Measurements from ENCODE around the gene OR8D4. TPM values are rescaled to one million over a fixed set of nuclear protein-coding genes. Genes with fewer than 3 reads are reported as not detected.

OR8D4 gene
- total RNA-seq, 2 donors from 2014 or later, result 1.5 TPM; not detected in 1

DNA sequence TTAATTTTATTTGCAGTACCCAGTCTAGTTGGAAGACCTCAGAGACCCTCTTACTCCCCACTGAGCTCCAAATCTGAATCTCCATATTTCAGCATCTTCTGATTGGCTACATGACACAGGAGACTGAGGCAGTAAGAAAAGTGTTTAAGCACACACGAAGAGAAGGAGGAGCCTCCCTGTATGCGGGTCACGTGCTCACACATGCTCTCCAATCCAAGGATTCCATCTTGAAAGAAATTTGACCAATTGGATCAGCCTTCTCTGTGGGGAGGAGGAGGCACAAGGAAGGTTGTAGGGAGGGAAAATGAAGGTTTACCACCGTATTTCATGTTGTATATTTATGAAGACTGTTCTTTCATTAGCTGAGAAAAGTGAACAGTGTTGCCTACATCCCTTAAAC, 40.4 kb downstream of the OR8D4 start:
- intact Hi-C loops (cut with DNase I), result no loop called here
- Histone ChIP-seq H3K27me3 (replicated peaks; ENCODE audit: insufficient read depth) (no peaks in the 10 kb centered on the region), H3K4me3 (no peak overlapping the region), H3K4me1 (replicated peaks) (no peaks in the 10 kb centered on the region), H3K36me3 (no peaks in the 10 kb centered on the region), H3K27ac (no peak overlapping the region), H3K9me3 (no peaks in the 10 kb centered on the region)
- TF ChIP-seq, protein P1, sequence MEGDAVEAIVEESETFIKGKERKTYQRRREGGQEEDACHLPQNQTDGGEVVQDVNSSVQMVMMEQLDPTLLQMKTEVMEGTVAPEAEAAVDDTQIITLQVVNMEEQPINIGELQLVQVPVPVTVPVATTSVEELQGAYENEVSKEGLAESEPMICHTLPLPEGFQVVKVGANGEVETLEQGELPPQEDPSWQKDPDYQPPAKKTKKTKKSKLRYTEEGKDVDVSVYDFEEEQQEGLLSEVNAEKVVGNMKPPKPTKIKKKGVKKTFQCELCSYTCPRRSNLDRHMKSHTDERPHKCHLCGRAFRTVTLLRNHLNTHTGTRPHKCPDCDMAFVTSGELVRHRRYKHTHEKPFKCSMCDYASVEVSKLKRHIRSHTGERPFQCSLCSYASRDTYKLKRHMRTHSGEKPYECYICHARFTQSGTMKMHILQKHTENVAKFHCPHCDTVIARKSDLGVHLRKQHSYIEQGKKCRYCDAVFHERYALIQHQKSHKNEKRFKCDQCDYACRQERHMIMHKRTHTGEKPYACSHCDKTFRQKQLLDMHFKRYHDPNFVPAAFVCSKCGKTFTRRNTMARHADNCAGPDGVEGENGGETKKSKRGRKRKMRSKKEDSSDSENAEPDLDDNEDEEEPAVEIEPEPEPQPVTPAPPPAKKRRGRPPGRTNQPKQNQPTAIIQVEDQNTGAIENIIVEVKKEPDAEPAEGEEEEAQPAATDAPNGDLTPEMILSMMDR (IDR thresholded peaks at IDR 0.05), result no peak
- TF ChIP-seq POLR2AphosphoS5 (IDR thresholded peaks at IDR 0.05), result no peak
- TF ChIP-seq POLR2A (IDR thresholded peaks at IDR 0.05), result no peak
- 88% methylated on average over 4 of the region's 4 CpGs for WGBS
- no peak for DNase-seq (ENCODE audit: low spot score)

DNA sequence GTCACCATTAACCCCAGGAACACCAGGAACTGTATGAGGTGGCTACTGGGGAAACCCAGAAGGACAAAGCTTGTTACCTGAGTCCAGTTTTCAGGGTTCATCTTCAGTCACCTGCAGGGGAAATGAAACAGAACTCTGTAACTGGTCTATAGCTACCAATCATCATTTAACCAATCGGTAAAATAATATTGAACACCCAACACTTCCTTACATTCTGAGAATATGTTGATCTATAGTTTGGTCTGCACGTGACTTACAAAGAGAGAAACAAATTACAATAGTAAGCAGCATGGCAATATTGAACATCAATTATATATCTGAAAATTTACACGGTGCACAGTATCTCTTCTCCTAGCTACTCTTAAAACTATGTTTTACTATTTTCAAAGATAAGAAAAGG, 41.8 kb downstream of the OR8D4 start, which contains the start of gene OR6T1:
Gene OR6T1, minus strand, starts transcription at position 101 of the 400 bp plus-strand sequence. Its CDS starts 0 bp downstream, at position 101.
- 92% methylated on average over 3 of the region's 3 CpGs for WGBS
- no peaks in the 10 kb centered on the region for H3K4me1 ChIP-seq (replicated peaks)
- intact Hi-C loops (cut with DNase I), result no loop called here

DNA sequence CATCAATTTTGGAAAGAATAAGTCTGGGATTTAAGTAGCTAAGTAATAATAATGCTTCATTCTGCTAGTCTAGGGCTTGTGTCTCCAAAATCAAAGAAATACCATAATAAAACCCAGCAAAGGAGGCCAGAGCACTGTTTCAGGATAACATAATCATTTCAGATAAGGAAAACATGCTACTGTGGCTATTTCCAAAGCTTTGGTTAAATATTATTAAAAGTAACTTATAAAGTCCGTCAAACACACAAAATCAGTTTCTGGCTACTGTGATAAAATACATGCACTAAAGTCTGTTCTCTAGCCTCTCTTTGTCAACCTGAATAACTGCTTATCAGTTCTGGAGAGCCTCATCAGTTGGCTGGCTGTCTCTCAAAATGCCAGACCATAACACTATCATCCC, 43.2 kb downstream of the OR8D4 start:
- Histone ChIP-seq H3K9me3 (no peaks in the 10 kb centered on the region), H3K4me1 (replicated peaks) (no peaks in the 10 kb centered on the region), H3K27ac (no peak overlapping the region), H3K27me3 (replicated peaks; ENCODE audit: insufficient read depth) (no peaks in the 10 kb centered on the region), H3K36me3 (no peaks in the 10 kb centered on the region), H3K4me3 (no peak overlapping the region)
- intact Hi-C loops (cut with DNase I), result no loop called here
- no peak for TF ChIP-seq POLR2AphosphoS5 (IDR thresholded peaks at IDR 0.05)
- no peak for TF ChIP-seq POLR2A (IDR thresholded peaks at IDR 0.05)
- TF ChIP-seq, protein P1 (IDR thresholded peaks at IDR 0.05), result no peak
- DNase-seq (ENCODE audit: low spot score), result no peak
- 28% methylated on average over 1 of the region's 1 CpG for WGBS

More for the DNA sequence above, 41.8 kb downstream of the OR8D4 start, which contains the start of gene OR6T1:
- DNase-seq (ENCODE audit: low spot score), result no peak
- Histone ChIP-seq H3K9me3 (no peaks in the 10 kb centered on the region), H3K4me3 (no peak within 1 kb of the TSS), H3K27ac (no peak within 1 kb of the TSS), H3K27me3 (replicated peaks; ENCODE audit: insufficient read depth) (no peaks in the 10 kb centered on the region), H3K36me3 (no peaks in the 10 kb centered on the region)
- TF ChIP-seq, protein P1 (IDR thresholded peaks at IDR 0.05), result no peak
- no peak for TF ChIP-seq POLR2AphosphoS5 (IDR thresholded peaks at IDR 0.05)
- TF ChIP-seq POLR2A (IDR thresholded peaks at IDR 0.05), result no peak

DNA sequence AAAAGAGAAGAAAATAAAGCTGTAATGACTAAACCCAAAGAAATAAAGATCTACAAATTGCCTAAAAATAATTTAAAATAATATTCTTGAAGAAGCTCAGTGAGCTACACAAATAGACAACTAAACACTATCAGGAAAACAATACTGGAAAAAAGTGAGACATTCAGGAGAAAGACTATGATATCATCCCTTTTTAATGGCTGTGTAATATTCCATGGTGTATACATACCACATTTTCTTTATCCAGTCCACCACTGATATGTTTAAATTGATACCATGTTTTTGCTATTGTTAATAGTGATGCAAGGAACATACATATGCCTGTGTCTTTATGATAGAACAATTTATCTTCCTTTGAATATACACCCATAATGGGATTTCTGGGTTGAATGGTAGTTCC, 54.8 kb downstream of the OR8D4 start:
- Histone ChIP-seq H3K27me3 (replicated peaks; ENCODE audit: insufficient read depth) (no peaks in the 10 kb centered on the region), H3K4me1 (replicated peaks) (no peaks in the 10 kb centered on the region), H3K9me3 (no peaks in the 10 kb centered on the region), H3K27ac (no peak overlapping the region), H3K4me3 (no peak overlapping the region), H3K36me3 (no peaks in the 10 kb centered on the region)
- DNase-seq (ENCODE audit: low spot score), result no peak
- intact Hi-C loops (cut with DNase I), result no loop called here
- TF ChIP-seq, protein P1 (IDR thresholded peaks at IDR 0.05), result no peak
- TF ChIP-seq POLR2A (IDR thresholded peaks at IDR 0.05) (no peak), POLR2AphosphoS5 (IDR thresholded peaks at IDR 0.05) (no peak)

Other genes with a start within 250 kb of the OR8D4 start
- gene SCN3B, start 247.5 kb upstream of the OR8D4 start, total RNA-seq, result 1 to 10 TPM; 2.5 to 3.5 TPM
- gene ZNF202, start 160.5 kb upstream of the OR8D4 start, total RNA-seq, result 10 to 100 TPM in 1 of 2 donors, 1 to 10 TPM in 1; 5.7 to 15.2 TPM
- not detected for gene OR6X1, start 147.6 kb upstream of the OR8D4 start, total RNA-seq
- gene OR6M1, start 95.8 kb upstream of the OR8D4 start, total RNA-seq, result not detected
- 1 to 10 TPM in 1 of 2 donors, not detected in 1; 1.2 TPM for gene TMEM225, start 16.5 kb upstream of the OR8D4 start, total RNA-seq
- not detected for gene OR4D5, start 37.5 kb downstream of the OR8D4 start, total RNA-seq
- gene OR6T1, start 41.7 kb downstream of the OR8D4 start, total RNA-seq, result not detected
- gene OR10S1, start 75.6 kb downstream of the OR8D4 start, total RNA-seq, result not detected
- not detected for gene OR10G6, start 93.0 kb downstream of the OR8D4 start, total RNA-seq
- under 1 TPM in 1 of 2 donors, not detected in 1; 0.40 TPM for gene OR10G4, start 110.8 kb downstream of the OR8D4 start, total RNA-seq
- gene OR10G9, start 120.8 kb downstream of the OR8D4 start, total RNA-seq, result not detected
- gene OR10G8, start 124.6 kb downstream of the OR8D4 start, total RNA-seq, result under 1 TPM in 1 of 2 donors, not detected in 1; 0.57 TPM
- not detected for gene OR10G7, start 139.2 kb downstream of the OR8D4 start, total RNA-seq
- gene VWA5A, start 213.3 kb downstream of the OR8D4 start, total RNA-seq, result 10 to 100 TPM; 23.3 to 28.9 TPM